HepG2 (cell line): ENCODE measurements around the gene NDUFV1. TPM values are rescaled to one million over a fixed set of nuclear protein-coding genes. Genes with fewer than 3 reads are reported as not detected.

Experiments used
- BHLHE40 ChIP-seq: IDR thresholded peaks from 2 replicates; pipeline ENCODE4 v1.6.1; 2011; ENCODE audit warnings: low read length, improper control_type of control experiment
- CEBPB ChIP-seq: IDR thresholded peaks from 2 replicates; pipeline ENCODE4 v1.6.1; 2011; ENCODE audit warnings: low read depth, low read length, improper control_type of control experiment, borderline replicate concordance
- EED ChIP-seq: sonication (generic); formaldehyde crosslinking; IDR thresholded peaks from 2 replicates; pipeline ENCODE4 v1.5.0; 2020; ENCODE audit warnings: mild to moderate bottlenecking, missing genetic modification reagents
- FOXK1 ChIP-seq: sonication (generic); formaldehyde crosslinking; IDR thresholded peaks from 2 replicates; pipeline ENCODE4 v1.4.0; 2020; ENCODE audit warnings: low read depth, missing genetic modification reagents, borderline replicate concordance
- GATAD1 ChIP-seq: IDR thresholded peaks from 2 replicates; pipeline ENCODE4 v1.6.1; 2016; ENCODE audit warnings: missing genetic modification reagents, missing compliant biosample characterization
- GTF3A ChIP-seq: sonication (generic); formaldehyde crosslinking; conservative IDR thresholded peaks from 2 replicates; pipeline ENCODE4 v1.4.0; 2020; ENCODE audit warnings: mild to moderate bottlenecking, missing genetic modification reagents
- HMGA1 ChIP-seq: sonication (generic); formaldehyde crosslinking; conservative IDR thresholded peaks from 2 replicates; pipeline ENCODE4 v1.4.0; 2020; ENCODE audit warnings: missing genetic modification reagents
- HOXA7 ChIP-seq: sonication (generic); formaldehyde crosslinking; IDR thresholded peaks from 2 replicates; pipeline ENCODE4 v1.8.1; 2022; ENCODE audit warnings: mild to moderate bottlenecking, missing genetic modification reagents, moderate library complexity
- HOXA9 ChIP-seq: sonication (generic); formaldehyde crosslinking; IDR thresholded peaks from 2 replicates; pipeline ENCODE4 v1.8.1; 2022; ENCODE audit warnings: missing genetic modification reagents, mild to moderate bottlenecking, moderate library complexity, borderline replicate concordance
- KLF16 ChIP-seq, 2 experiments: sonication (generic) in 1 of 2; formaldehyde crosslinking in 1 of 2; IDR thresholded peaks; 2 replicates each; pipeline versions ENCODE4 v1.6.1 to v1.8.0; 2016 to 2023; ENCODE audit warnings: missing genetic modification reagents in 2 of 2, missing compliant biosample characterization in 1 of 2
- NFATC3 ChIP-seq: sonication (generic); formaldehyde crosslinking; IDR thresholded peaks from 2 replicates; pipeline ENCODE4 v1.5.1; 2020; ENCODE audit warnings: mild to moderate bottlenecking, missing genetic modification reagents
- PAF1 ChIP-seq: IDR thresholded peaks from 2 replicates; pipeline ENCODE4 v1.6.1; 2016; ENCODE audit warnings: missing genetic modification reagents, missing compliant biosample characterization
- TAF15 ChIP-seq: fragments of 200-400 bp; formaldehyde crosslinking; IDR thresholded peaks from one replicate; pipeline ENCODE4 v1.6.1; 2018; ENCODE audit warnings: mild to moderate bottlenecking, low read depth, low read length; ENCODE audit not compliant: poor library complexity, severe bottlenecking
- ZBTB26 ChIP-seq: IDR thresholded peaks from 2 replicates; pipeline ENCODE4 v1.6.1; 2016; ENCODE audit warnings: missing compliant biosample characterization, missing genetic modification reagents, borderline replicate concordance
- ZBTB42 ChIP-seq: sonication (generic); formaldehyde crosslinking; IDR thresholded peaks from 2 replicates; pipeline ENCODE4 v1.5.0; 2020; ENCODE audit warnings: mild to moderate bottlenecking, missing genetic modification reagents
- ZNF407 ChIP-seq: sonication (generic); formaldehyde crosslinking; IDR thresholded peaks from one replicate; pipeline ENCODE4 v1.5.1; 2020; ENCODE audit warnings: mild to moderate bottlenecking, missing genetic modification reagents; ENCODE audit errors: not compliant biosample characterization
- ZNF441 ChIP-seq: sonication (generic); formaldehyde crosslinking; IDR thresholded peaks from 2 replicates; pipeline ENCODE4 v1.7.0; 2021; ENCODE audit warnings: missing genetic modification reagents, borderline replicate concordance
- ZSCAN31 ChIP-seq: sonication (generic); formaldehyde crosslinking; IDR thresholded peaks from 2 replicates; pipeline ENCODE4 v1.5.0; 2020; ENCODE audit warnings: low read depth, mild to moderate bottlenecking, missing genetic modification reagents
- polyA plus RNA-seq, 8 experiments: library from polyadenylated mRNA; depleted of rRNA in 3 of 8; stranded (reverse) in 7 of 8; unstranded in 1 of 8; fragments of >200 nt; fragmentation: Illumina TruSeq in 4 of 8; extraction: Trizol in 4 of 8; gene quantifications; 2 replicates each; pipeline versions ENCODE4 v1.2.1 to v1.2.3, GENCODE V29; 2011 to 2016; ENCODE audit warnings: low read depth in 4 of 8, missing spikeins in 1 of 8, mixed read lengths in 1 of 8; ENCODE audit not compliant: insufficient read depth in 1 of 8
- total RNA-seq, 5 experiments: library from RNA; depleted of rRNA; stranded (reverse); fragments of >200 nt; fragmentation: Illumina TruSeq; extraction: Trizol; gene quantifications; 2 replicates each; pipeline ENCODE4 v1.2.3, GENCODE V29; 2016; ENCODE audit warnings: low read depth in 1 of 5
- TF ChIP-seq, protein P1 (sequence below): sonication (generic); formaldehyde crosslinking; IDR thresholded peaks from 2 replicates; pipeline ENCODE4 v1.4.0; 2020; ENCODE audit warnings: missing genetic modification reagents

Gene NDUFV1
- total and polyA plus RNA-seq, 2 of the 13 experiments (the other 11 are each of a cell fraction or from before 2014, with no cell fraction given) = 88.9 to 137 TPM

DNA sequence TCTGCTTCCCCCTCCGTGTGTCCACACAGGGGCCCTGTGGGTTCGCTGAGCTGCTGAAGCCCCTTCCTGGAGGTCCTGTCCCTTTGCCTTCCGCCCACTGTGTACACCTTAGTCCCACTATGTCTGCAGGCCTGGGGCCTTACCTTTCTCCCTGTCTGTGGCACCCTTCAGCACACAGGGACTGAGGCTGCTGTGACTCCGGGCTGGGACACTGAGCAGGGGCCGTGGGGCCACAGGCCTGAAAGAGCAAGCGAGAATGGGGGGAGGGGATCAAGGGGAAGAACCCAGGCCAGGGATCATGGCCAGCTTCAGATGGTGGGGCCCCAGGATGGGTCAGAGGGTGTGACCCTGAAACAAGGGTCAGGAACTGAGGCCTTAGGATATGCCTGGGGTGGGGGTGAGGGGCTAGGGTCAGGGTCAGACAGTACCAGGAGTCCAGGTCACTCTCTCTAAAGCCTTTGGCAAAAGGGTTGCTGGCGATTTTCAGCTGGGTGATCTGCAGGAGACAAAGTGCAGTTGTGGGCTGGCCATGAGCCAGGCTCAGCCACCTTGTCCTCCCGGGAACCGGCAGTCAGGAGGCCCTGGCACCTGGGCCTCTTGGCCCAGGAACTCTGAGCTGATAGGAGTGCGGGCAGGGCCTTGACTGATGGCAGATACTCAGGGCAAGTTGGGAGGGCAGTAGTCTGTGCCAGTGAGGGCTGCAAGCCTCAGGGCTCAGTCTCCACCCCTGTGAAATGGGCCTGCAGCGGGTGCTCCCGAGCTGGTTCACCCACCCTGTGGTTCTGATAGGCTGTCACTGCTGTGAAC lies 25.6 kb downstream of the NDUFV1 start (continued):
- TF ChIP-seq ZNF407 (CRISPR knock-in tag) (no peak), GATAD1 (CRISPR knock-in tag) (0 out of 2 replicates have a peak, but pooled peaks have one; percentile 25), HOXA9 (CRISPR knock-in tag) (no peak), FOXK1 (CRISPR knock-in tag) (no peak), PAF1 (CRISPR knock-in tag) (no peak), TAF15 (no peak), GTF3A (CRISPR knock-in tag) (no peak), HMGA1 (CRISPR knock-in tag) (no peak), ZBTB42 (CRISPR knock-in tag) (no peak), NFATC3 (CRISPR knock-in tag) (no peak), ZNF441 (CRISPR knock-in tag) (no peak), ZSCAN31 (CRISPR knock-in tag) (0 out of 2 replicates have a peak, but pooled peaks have one; percentile 28), KLF16 (CRISPR knock-in tag; IDR thresholded peaks at IDR 0.05) (no peak), EED (CRISPR knock-in tag) (no peak), CEBPB (no peak), HOXA7 (CRISPR knock-in tag) (no peak), ZBTB26 (CRISPR knock-in tag) (no peak), BHLHE40 (no peak)
- TF ChIP-seq, protein P1, sequence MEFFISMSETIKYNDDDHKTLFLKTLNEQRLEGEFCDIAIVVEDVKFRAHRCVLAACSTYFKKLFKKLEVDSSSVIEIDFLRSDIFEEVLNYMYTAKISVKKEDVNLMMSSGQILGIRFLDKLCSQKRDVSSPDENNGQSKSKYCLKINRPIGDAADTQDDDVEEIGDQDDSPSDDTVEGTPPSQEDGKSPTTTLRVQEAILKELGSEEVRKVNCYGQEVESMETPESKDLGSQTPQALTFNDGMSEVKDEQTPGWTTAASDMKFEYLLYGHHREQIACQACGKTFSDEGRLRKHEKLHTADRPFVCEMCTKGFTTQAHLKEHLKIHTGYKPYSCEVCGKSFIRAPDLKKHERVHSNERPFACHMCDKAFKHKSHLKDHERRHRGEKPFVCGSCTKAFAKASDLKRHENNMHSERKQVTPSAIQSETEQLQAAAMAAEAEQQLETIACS (CRISPR knock-in tag) = no peak
